Trophoblast cell (in vitro differentiated cells and primary cell): ENCODE results near the gene EEF1A2.
"Not testable (repeated sequence)": the region's sequence is repeated elsewhere in the genome, so short reads cannot be mapped to it uniquely, and the experiment has no call there.

Source experiments
- DNase-seq, 2 donors: peaks; one replicate each; pipeline ENCODE4 v3.0.0-alpha.2; 2016
- H2AFZ ChIP-seq: 2 replicates; pipeline ENCODE4 v1.6.1; 2013; ENCODE audit warnings: low read length, moderate library complexity, mild to moderate bottlenecking; ENCODE audit not compliant: insufficient read depth, poor library complexity
- H2AK5ac ChIP-seq: 2 replicates; pipeline ENCODE4 v1.6.1; 2013; ENCODE audit warnings: mild to moderate bottlenecking, low read length
- H2BK120ac ChIP-seq: 2 replicates; pipeline ENCODE4 v1.6.1; 2013; ENCODE audit warnings: low read length, mild to moderate bottlenecking, moderate library complexity; ENCODE audit not compliant: insufficient read depth, poor library complexity
- H2BK12ac ChIP-seq: 2 replicates; pipeline ENCODE4 v1.6.1; 2013; ENCODE audit warnings: mild to moderate bottlenecking, low read length, moderate library complexity
- H2BK5ac ChIP-seq: 2 replicates; pipeline ENCODE4 v1.6.1; 2013; ENCODE audit warnings: low read length, low read depth, moderate library complexity, mild to moderate bottlenecking; ENCODE audit not compliant: poor library complexity
- H3K14ac ChIP-seq: 2 replicates; pipeline ENCODE4 v1.6.1; 2013; ENCODE audit warnings: mild to moderate bottlenecking, low read length
- H3K18ac ChIP-seq: 2 replicates; pipeline ENCODE4 v1.6.1; 2013; ENCODE audit warnings: mild to moderate bottlenecking, low read length
- H3K23ac ChIP-seq: 2 replicates; pipeline ENCODE4 v1.6.1; 2013; ENCODE audit warnings: low read length
- H3K27ac ChIP-seq: 2 replicates; pipeline ENCODE4 v1.5.1; 2013; ENCODE audit warnings: low read depth, mild to moderate bottlenecking, inconsistent platforms, low read length, moderate library complexity
- H3K27me3 ChIP-seq: 2 replicates; pipeline ENCODE4 v1.6.1; 2013; ENCODE audit warnings: inconsistent platforms, mild to moderate bottlenecking, low read length, moderate library complexity; ENCODE audit not compliant: insufficient read depth
- H3K36me3 ChIP-seq, 2 experiments: 1 replicate in 1 of 2; 2 replicates in 1 of 2; pipeline ENCODE4 v1.6.1; 2013; ENCODE audit warnings: low read length in 2 of 2, mild to moderate bottlenecking in 2 of 2, moderate library complexity in 1 of 2; ENCODE audit not compliant: insufficient read depth in 2 of 2, control insufficient read depth in 1 of 2
- H3K4ac ChIP-seq: 2 replicates; pipeline ENCODE4 v1.6.1; 2013; ENCODE audit warnings: low read depth, mild to moderate bottlenecking, low read length, moderate library complexity
- H3K4me1 ChIP-seq, 2 experiments: 1 replicate in 1 of 2; 2 replicates in 1 of 2; pipeline ENCODE4 v1.6.1; 2013; ENCODE audit warnings: low read length in 2 of 2, mild to moderate bottlenecking in 2 of 2, moderate library complexity in 1 of 2; ENCODE audit not compliant: insufficient read depth in 2 of 2, control insufficient read depth in 1 of 2
- H3K4me2 ChIP-seq: 2 replicates; pipeline ENCODE4 v1.6.1; 2013; ENCODE audit warnings: inconsistent platforms, mild to moderate bottlenecking, low read length, moderate library complexity
- H3K4me3 ChIP-seq: 2 replicates; pipeline ENCODE4 v1.5.1; 2013; ENCODE audit warnings: mild to moderate bottlenecking, low read depth, low read length, inconsistent platforms
- H3K79me1 ChIP-seq: one replicate; pipeline ENCODE4 v1.6.1; 2013; ENCODE audit warnings: low read length
- H3K79me2 ChIP-seq: 2 replicates; pipeline ENCODE4 v1.6.1; 2013; ENCODE audit warnings: low read length, mild to moderate bottlenecking; ENCODE audit not compliant: control insufficient read depth, insufficient read depth, poor library complexity
- H3K9ac ChIP-seq: 2 replicates; pipeline ENCODE4 v1.6.1; 2013; ENCODE audit warnings: mild to moderate bottlenecking, low read length
- H3K9me3 ChIP-seq: 2 replicates; pipeline ENCODE4 v1.6.1; 2013; ENCODE audit warnings: low read depth, mild to moderate bottlenecking, control low read depth, inconsistent platforms, low read length; ENCODE audit not compliant: insufficient read depth
- H4K12ac ChIP-seq: 2 replicates; pipeline ENCODE4 v1.6.1; 2013; ENCODE audit warnings: low read depth, mild to moderate bottlenecking, low read length, moderate library complexity
- H4K8ac ChIP-seq: 2 replicates; pipeline ENCODE4 v1.6.1; 2013; ENCODE audit warnings: low read depth, mild to moderate bottlenecking, low read length, moderate library complexity
- H4K91ac ChIP-seq: one replicate; pipeline ENCODE4 v1.6.1; 2013; ENCODE audit warnings: low read depth, mild to moderate bottlenecking, low read length, moderate library complexity
- WGBS: extraction: QIAGEN DNeasy Blood & Tissue Kit; methylation state at CpG from one replicate; pipeline ENCODE4 v1.1.7; 2013; ENCODE audit warnings: missing lambda C conversion rate; ENCODE audit not compliant: insufficient read length, insufficient coverage; ENCODE audit errors: extremely low coverage; 5-methylcytosine and 5-hydroxymethylcytosine counted together

EEF1A2 gene

GRCh38 chr20:63483834-63484233 is 15.0 kb downstream of the EEF1A2 start:
- no peak overlapping the region for H2BK120ac ChIP-seq
- H3K79me2 ChIP-seq = no peaks in the 10 kb centered on the region
- H2AFZ ChIP-seq = no peak overlapping the region
- H3K4me3 ChIP-seq = no peak overlapping the region
- no peak overlapping the region for H3K9ac ChIP-seq
- no peak overlapping the region for H2AK5ac ChIP-seq
- no peak overlapping the region for H3K18ac ChIP-seq
- peaks cover 0 to 2% of the 10 kb centered on the region in 2 experiments for H3K4me1 ChIP-seq
- no peak overlapping the region for H3K23ac ChIP-seq
- peaks cover 13% of the 10 kb centered on the region for H3K27me3 ChIP-seq
- H4K91ac ChIP-seq = no peak overlapping the region
- H2BK12ac ChIP-seq = no peak overlapping the region
- H2BK5ac ChIP-seq = no peak overlapping the region
- WGBS = no CpG with 5 or more reads among the region's 12 CpGs
- H3K4ac ChIP-seq = no peak overlapping the region
- H3K9me3 ChIP-seq = peaks cover 3% of the 10 kb centered on the region
- H3K4me2 ChIP-seq = no peak overlapping the region
- no peak overlapping the region for H3K27ac ChIP-seq
- H4K12ac ChIP-seq = no peak overlapping the region
- no peak overlapping the region for H3K14ac ChIP-seq
- H3K36me3 ChIP-seq = no peaks in the 10 kb centered on the region
- DNase-seq = no peak
- H4K8ac ChIP-seq = no peak overlapping the region
- no peaks in the 10 kb centered on the region for H3K79me1 ChIP-seq

- Histone ChIP-seq H3K4me1 (no peaks in the 10 kb centered on the region), H3K79me1 (no peaks in the 10 kb centered on the region), H2BK12ac (no peak overlapping the region), H3K9ac (no peak overlapping the region), H3K4ac (no peak overlapping the region), H3K27ac (no peak overlapping the region), H3K36me3 (no peaks in the 10 kb centered on the region), H3K4me3 (no peak overlapping the region), H4K12ac (no peak overlapping the region), H3K14ac (no peak overlapping the region), H3K4me2 (no peak overlapping the region), H4K8ac (no peak overlapping the region), H3K9me3 (peaks cover 3% of the 10 kb centered on the region), H2AFZ (no peak overlapping the region), H3K23ac (no peak overlapping the region), H4K91ac (no peak overlapping the region), H3K79me2 (no peaks in the 10 kb centered on the region), H2BK120ac (no peak overlapping the region), H2AK5ac (no peak overlapping the region), H3K27me3 (peaks cover under 1% of the 10 kb centered on the region), H3K18ac (no peak overlapping the region), H2BK5ac (no peak overlapping the region)
- WGBS = no CpG with 5 or more reads among the region's 11 CpGs
- no peak for DNase-seq
Measured at GRCh38 chr20:63482021-63482587, 16.8 kb downstream of the EEF1A2 start.

GRCh38 chr20:63481503-63481902 is 17.4 kb downstream of the EEF1A2 start:
- no peak overlapping the region for H3K9ac ChIP-seq
- no peaks in the 10 kb centered on the region for H3K4me1 ChIP-seq
- no peaks in the 10 kb centered on the region for H3K36me3 ChIP-seq
- no peak overlapping the region for H3K14ac ChIP-seq
- H4K8ac ChIP-seq = no peak overlapping the region
- H2BK12ac ChIP-seq = no peak overlapping the region
- H3K4me2 ChIP-seq = no peak overlapping the region
- H3K27me3 ChIP-seq = no peaks in the 10 kb centered on the region
- H2BK120ac ChIP-seq = no peak overlapping the region
- no peak overlapping the region for H3K27ac ChIP-seq
- H3K9me3 ChIP-seq = peaks cover 3% of the 10 kb centered on the region
- H2BK5ac ChIP-seq = no peak overlapping the region
- no peak overlapping the region for H2AFZ ChIP-seq
- H4K91ac ChIP-seq = no peak overlapping the region
- no peak overlapping the region for H3K23ac ChIP-seq
- H3K18ac ChIP-seq = no peak overlapping the region
- no peak overlapping the region for H3K4ac ChIP-seq
- H3K79me2 ChIP-seq = no peaks in the 10 kb centered on the region
- no peak overlapping the region for H2AK5ac ChIP-seq
- no CpG with 5 or more reads among the region's 12 CpGs for WGBS
- H3K4me3 ChIP-seq = no peak overlapping the region
- H3K79me1 ChIP-seq = no peaks in the 10 kb centered on the region
- no peak for DNase-seq
- H4K12ac ChIP-seq = no peak overlapping the region

- H4K91ac ChIP-seq, H2BK120ac ChIP-seq, DNase-seq, H3K18ac ChIP-seq, H3K14ac ChIP-seq, H3K23ac ChIP-seq, H3K9me3 ChIP-seq, H3K27me3 ChIP-seq, H3K9ac ChIP-seq, H3K79me2 ChIP-seq, H2BK12ac ChIP-seq, H2AK5ac ChIP-seq, H2BK5ac ChIP-seq, H3K27ac ChIP-seq, H3K79me1 ChIP-seq, H3K4me2 ChIP-seq, H2AFZ ChIP-seq, H4K8ac ChIP-seq, H3K4ac ChIP-seq, H3K36me3 ChIP-seq, H3K4me3 ChIP-seq, H3K4me1 ChIP-seq, H4K12ac ChIP-seq: not testable (repeated sequence)
- no CpG with 5 or more reads among the region's 32 CpGs for WGBS
Measured at GRCh38 chr20:63479695-63480419, 19.0 kb downstream of the EEF1A2 start.
